Endodermal cell (in vitro differentiated cells): ENCODE measurements around the gene LRMDA. TPM values are rescaled to one million over a fixed set of nuclear protein-coding genes. Genes with fewer than 3 reads are reported as not detected.

Source experiments
- DNase-seq: peaks from one replicate; pipeline ENCODE4 v3.0.0-alpha.2; 2017
- H3K27ac ChIP-seq: 2 replicates; pipeline ENCODE4 v1.5.1; 2013; ENCODE audit warnings: mild to moderate bottlenecking, low read depth, low read length, moderate library complexity
- H3K27me3 ChIP-seq: 2 replicates; pipeline ENCODE4 v1.6.1; 2013; ENCODE audit warnings: mild to moderate bottlenecking, low read length, moderate library complexity; ENCODE audit not compliant: insufficient read depth, control insufficient read depth, poor library complexity, severe bottlenecking
- H3K36me3 ChIP-seq: 2 replicates; pipeline ENCODE4 v1.7.0; 2013; ENCODE audit warnings: mild to moderate bottlenecking, low read length, moderate library complexity; ENCODE audit not compliant: control insufficient read depth, insufficient read depth
- H3K4me1 ChIP-seq: one replicate; pipeline ENCODE4 v1.7.0; 2013; ENCODE audit warnings: low read length; ENCODE audit not compliant: control insufficient read depth, insufficient read depth
- H3K4me3 ChIP-seq: 2 replicates; pipeline ENCODE4 v1.5.1; 2013; ENCODE audit warnings: mild to moderate bottlenecking, low read length, moderate library complexity
- H3K9ac ChIP-seq: 2 replicates; pipeline ENCODE4 v1.6.1; 2013; ENCODE audit warnings: mild to moderate bottlenecking, low read length, moderate library complexity; ENCODE audit not compliant: poor library complexity, severe bottlenecking; ENCODE audit errors: extremely low read depth
- H3K9me3 ChIP-seq: 2 replicates; pipeline ENCODE4 v1.6.1; 2013; ENCODE audit warnings: mild to moderate bottlenecking, low read length, moderate library complexity; ENCODE audit not compliant: control insufficient read depth
- H3K27ac Mint-ChIP-seq: 2 replicates; pipeline ENCODE4 v1.8.0; 2020; ENCODE audit warnings: mixed read lengths
- H3K27me3 Mint-ChIP-seq: 2 replicates; pipeline ENCODE4 v1.8.0; 2021; ENCODE audit warnings: mild to moderate bottlenecking, mixed read lengths; ENCODE audit not compliant: insufficient read depth
- H3K36me3 Mint-ChIP-seq: 2 replicates; pipeline ENCODE4 v1.8.0; 2020; ENCODE audit warnings: low read depth, mixed read lengths
- H3K4me1 Mint-ChIP-seq: 2 replicates; pipeline ENCODE4 v1.8.0; 2020; ENCODE audit warnings: mixed read lengths
- H3K4me3 Mint-ChIP-seq: 2 replicates; pipeline ENCODE4 v1.8.0; 2020; ENCODE audit warnings: mild to moderate bottlenecking, moderate library complexity, mixed read lengths
- H3K9me3 Mint-ChIP-seq: 2 replicates; pipeline ENCODE4 v1.8.0; 2020; ENCODE audit warnings: mild to moderate bottlenecking, mixed read lengths
- WGBS, 2 experiments: methylation state at CpG; one replicate each; pipeline versions ENCODE4 v1.1.5 to v1.1.7; 2013; ENCODE audit warnings: missing lambda C conversion rate in 2 of 2, mixed read lengths in 1 of 2; ENCODE audit not compliant: insufficient coverage in 1 of 2, insufficient read length in 1 of 2; 5-methylcytosine and 5-hydroxymethylcytosine counted together
- total RNA-seq, 2 donors: library from RNA; stranded (reverse); fragmentation: NEBNext Ultra II Directional in 1 of 2; extraction: Animal tissue kit (Norgen Biotek cat#: 25700) in 1 of 2; gene quantifications; 2 replicates in 1 of 2; 3 replicates in 1 of 2; pipeline ENCODE4 v1.2.1, GENCODE V29; 2021
- TF ChIP-seq, protein P1 (sequence below): fragments of 200-600 bp; sonication (generic); conservative IDR thresholded peaks from 2 replicates; pipeline ENCODE4 v1.5.0; 2021; ENCODE audit warnings: antibody characterized with exemption, mild to moderate bottlenecking

Gene LRMDA
- total RNA-seq, 2 donors from 2014 or later = 1.7 to 5.1 TPM

DNA sequence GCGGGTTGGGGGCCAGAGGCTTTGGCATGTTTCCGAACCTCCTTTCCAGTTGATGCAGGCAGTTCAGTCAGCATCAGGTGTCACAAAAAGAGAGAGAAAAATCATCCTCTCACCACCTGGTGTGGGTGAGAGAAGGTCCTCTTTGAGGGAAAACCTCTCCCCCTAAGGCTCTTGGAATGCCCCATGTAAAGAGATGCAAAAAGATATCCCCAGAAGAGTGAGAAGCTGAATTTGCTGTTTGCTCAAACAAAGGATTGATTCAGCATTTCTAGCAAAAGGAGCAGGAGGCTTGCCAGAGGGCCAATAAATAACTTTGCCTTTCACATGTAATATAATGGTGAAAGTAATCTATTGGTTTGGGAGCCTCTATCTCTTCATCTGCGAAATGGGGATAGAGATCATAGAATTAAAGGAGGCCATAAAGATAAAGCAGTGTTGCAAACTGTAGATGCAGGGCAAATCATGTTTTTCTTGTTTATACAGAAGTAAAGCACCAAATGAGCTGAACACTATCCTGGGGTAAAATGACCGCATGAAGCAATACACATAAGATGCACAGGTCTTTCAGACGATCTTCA is 425.9 kb downstream of the LRMDA start:
- no peak overlapping the region for H3K27ac ChIP-seq
- no peaks in the 10 kb centered on the region for H3K4me1 ChIP-seq
- Mint-ChIP-seq H3K27me3 (no peaks in the 10 kb centered on the region), H3K36me3 (no peaks in the 10 kb centered on the region), H3K27ac (no peak overlapping the region), H3K9me3 (peaks cover 8% of the 10 kb centered on the region), H3K4me1 (peaks cover 11% of the 10 kb centered on the region), H3K4me3 (no peak overlapping the region)
- TF ChIP-seq, protein P1, sequence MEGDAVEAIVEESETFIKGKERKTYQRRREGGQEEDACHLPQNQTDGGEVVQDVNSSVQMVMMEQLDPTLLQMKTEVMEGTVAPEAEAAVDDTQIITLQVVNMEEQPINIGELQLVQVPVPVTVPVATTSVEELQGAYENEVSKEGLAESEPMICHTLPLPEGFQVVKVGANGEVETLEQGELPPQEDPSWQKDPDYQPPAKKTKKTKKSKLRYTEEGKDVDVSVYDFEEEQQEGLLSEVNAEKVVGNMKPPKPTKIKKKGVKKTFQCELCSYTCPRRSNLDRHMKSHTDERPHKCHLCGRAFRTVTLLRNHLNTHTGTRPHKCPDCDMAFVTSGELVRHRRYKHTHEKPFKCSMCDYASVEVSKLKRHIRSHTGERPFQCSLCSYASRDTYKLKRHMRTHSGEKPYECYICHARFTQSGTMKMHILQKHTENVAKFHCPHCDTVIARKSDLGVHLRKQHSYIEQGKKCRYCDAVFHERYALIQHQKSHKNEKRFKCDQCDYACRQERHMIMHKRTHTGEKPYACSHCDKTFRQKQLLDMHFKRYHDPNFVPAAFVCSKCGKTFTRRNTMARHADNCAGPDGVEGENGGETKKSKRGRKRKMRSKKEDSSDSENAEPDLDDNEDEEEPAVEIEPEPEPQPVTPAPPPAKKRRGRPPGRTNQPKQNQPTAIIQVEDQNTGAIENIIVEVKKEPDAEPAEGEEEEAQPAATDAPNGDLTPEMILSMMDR = no peak
- H3K4me3 ChIP-seq = no peak overlapping the region
- WGBS, 2 experiments = 29 to 62% methylated on average over 2 to 5 of the region's 5 CpGs
- H3K27me3 ChIP-seq = no peaks in the 10 kb centered on the region
- no peaks in the 10 kb centered on the region for H3K36me3 ChIP-seq
- H3K9me3 ChIP-seq = no peaks in the 10 kb centered on the region
- no peak overlapping the region for H3K9ac ChIP-seq
- DNase-seq = no peak

- H3K27ac Mint-ChIP-seq = no peak overlapping the region
- no peak overlapping the region for H3K4me3 Mint-ChIP-seq
- H3K27me3 Mint-ChIP-seq = no peaks in the 10 kb centered on the region
- DNase-seq = no peak
- WGBS, 2 experiments = 94 to 100% methylated on average over 3 to 4 of the region's 4 CpGs
- H3K9me3 Mint-ChIP-seq = peaks cover 8% of the 10 kb centered on the region
- no peaks in the 10 kb centered on the region for H3K36me3 Mint-ChIP-seq
- no peaks in the 10 kb centered on the region for H3K27me3 ChIP-seq
- TF ChIP-seq, protein P1 = no peak
- no peak overlapping the region for H3K9ac ChIP-seq
- no peaks in the 10 kb centered on the region for H3K9me3 ChIP-seq
- no peaks in the 10 kb centered on the region for H3K36me3 ChIP-seq
- no peak overlapping the region for H3K4me3 ChIP-seq
- no peak overlapping the region for H3K27ac ChIP-seq
- peaks cover 11% of the 10 kb centered on the region for H3K4me1 Mint-ChIP-seq
- H3K4me1 ChIP-seq = no peaks in the 10 kb centered on the region
Measured at GRCh38 chr10:75857896-75858295, 426.5 kb downstream of the LRMDA start.

DNA sequence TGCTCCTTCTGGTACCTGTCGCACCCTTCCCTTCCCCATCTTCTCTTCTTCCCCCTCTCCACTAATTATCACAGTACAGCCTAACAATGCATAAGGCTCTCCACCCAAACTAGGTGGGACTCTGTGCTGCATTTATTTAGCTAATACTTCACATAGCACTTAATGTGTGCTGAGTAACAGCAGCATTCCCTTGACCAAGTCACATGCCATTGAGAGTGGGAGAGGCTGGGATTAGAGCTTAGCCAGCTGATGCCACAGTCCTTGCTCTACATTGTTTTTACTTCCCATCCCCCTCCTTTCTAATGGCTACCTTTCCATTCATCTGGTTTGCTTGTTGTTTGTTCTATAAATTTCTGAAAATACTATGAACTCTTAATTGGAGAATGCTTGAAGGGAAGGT is 426.9 kb downstream of the LRMDA start:
- no peak overlapping the region for H3K4me3 Mint-ChIP-seq
- no peak for DNase-seq
- Histone ChIP-seq H3K36me3 (no peaks in the 10 kb centered on the region), H3K9me3 (no peaks in the 10 kb centered on the region), H3K9ac (no peak overlapping the region), H3K4me3 (no peak overlapping the region), H3K4me1 (no peaks in the 10 kb centered on the region), H3K27me3 (no peaks in the 10 kb centered on the region), H3K27ac (no peak overlapping the region)
- H3K9me3 Mint-ChIP-seq = peaks cover 8% of the 10 kb centered on the region
- WGBS, 2 experiments = 91 to 100% methylated on average over 1 of the region's 1 CpG
- H3K36me3 Mint-ChIP-seq = no peaks in the 10 kb centered on the region
- TF ChIP-seq, protein P1 = no peak
- no peak overlapping the region for H3K27ac Mint-ChIP-seq
- H3K27me3 Mint-ChIP-seq = no peaks in the 10 kb centered on the region
- peaks cover 11% of the 10 kb centered on the region for H3K4me1 Mint-ChIP-seq
